ENCODE measurements around the gene CXCL1.

- TF ChIP-seq CTCF (IDR thresholded peaks at IDR 0.05) (no peak), POLR2A (IDR thresholded peaks at IDR 0.05) (no peak)
Observed at GRCh38 chr4:73850261-73850970, 18.8 kb upstream of the CXCL1 start.

All from thyroid gland (tissue), 4 donors.